ENCODE results near the gene ZSWIM2. TPM values are rescaled to one million over a fixed set of nuclear protein-coding genes. Genes with fewer than 3 reads are reported as not detected.

ZSWIM2 gene
- total RNA-seq, 1 experiment from 2014 or later = not detected

DNA sequence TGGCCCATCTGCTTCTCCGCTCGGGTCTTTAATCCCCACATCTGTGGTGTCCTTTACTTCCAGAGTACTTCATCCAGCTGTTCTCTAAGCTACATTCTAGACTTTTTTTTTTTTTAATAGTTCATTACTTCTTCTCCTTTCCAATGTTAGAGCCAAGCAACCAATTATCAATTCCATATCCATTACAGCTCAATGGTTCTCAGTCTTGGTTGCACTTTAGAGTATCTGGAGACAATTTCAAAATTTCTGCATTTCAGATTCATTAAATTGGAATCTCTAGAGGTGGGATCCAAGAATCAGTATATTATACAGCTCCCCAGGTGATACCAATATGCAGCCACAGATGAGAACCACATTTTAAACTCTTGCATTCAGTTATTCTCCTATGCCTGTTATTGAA, 43.9 kb upstream of the ZSWIM2 start:
- H3K27me3 ChIP-seq (ENCODE audit: insufficient read depth, low read length) = no peaks in the 10 kb centered on the region
- TF ChIP-seq ZFX (IDR thresholded peaks at IDR 0.05) (no peak), EZH2 (IDR thresholded peaks at IDR 0.05) (no peak), ZNF274 (IDR thresholded peaks at IDR 0.05; ENCODE audit: low read depth, low read length) (no peak), EZH2phosphoT487 (IDR thresholded peaks at IDR 0.05; ENCODE audit: borderline replicate concordance) (no peak), EGR1 (IDR thresholded peaks at IDR 0.05; ENCODE audit: low read depth) (no peak), JUND (IDR thresholded peaks at IDR 0.05) (no peak), SIN3A (IDR thresholded peaks at IDR 0.05; ENCODE audit: low read depth) (no peak)
- TF ChIP-seq, protein P1, sequence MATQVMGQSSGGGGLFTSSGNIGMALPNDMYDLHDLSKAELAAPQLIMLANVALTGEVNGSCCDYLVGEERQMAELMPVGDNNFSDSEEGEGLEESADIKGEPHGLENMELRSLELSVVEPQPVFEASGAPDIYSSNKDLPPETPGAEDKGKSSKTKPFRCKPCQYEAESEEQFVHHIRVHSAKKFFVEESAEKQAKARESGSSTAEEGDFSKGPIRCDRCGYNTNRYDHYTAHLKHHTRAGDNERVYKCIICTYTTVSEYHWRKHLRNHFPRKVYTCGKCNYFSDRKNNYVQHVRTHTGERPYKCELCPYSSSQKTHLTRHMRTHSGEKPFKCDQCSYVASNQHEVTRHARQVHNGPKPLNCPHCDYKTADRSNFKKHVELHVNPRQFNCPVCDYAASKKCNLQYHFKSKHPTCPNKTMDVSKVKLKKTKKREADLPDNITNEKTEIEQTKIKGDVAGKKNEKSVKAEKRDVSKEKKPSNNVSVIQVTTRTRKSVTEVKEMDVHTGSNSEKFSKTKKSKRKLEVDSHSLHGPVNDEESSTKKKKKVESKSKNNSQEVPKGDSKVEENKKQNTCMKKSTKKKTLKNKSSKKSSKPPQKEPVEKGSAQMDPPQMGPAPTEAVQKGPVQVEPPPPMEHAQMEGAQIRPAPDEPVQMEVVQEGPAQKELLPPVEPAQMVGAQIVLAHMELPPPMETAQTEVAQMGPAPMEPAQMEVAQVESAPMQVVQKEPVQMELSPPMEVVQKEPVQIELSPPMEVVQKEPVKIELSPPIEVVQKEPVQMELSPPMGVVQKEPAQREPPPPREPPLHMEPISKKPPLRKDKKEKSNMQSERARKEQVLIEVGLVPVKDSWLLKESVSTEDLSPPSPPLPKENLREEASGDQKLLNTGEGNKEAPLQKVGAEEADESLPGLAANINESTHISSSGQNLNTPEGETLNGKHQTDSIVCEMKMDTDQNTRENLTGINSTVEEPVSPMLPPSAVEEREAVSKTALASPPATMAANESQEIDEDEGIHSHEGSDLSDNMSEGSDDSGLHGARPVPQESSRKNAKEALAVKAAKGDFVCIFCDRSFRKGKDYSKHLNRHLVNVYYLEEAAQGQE (IDR thresholded peaks at IDR 0.05; ENCODE audit: low read depth) = no peak
- H3K4me1 ChIP-seq (ENCODE audit: control insufficient read depth in 1 of 2, insufficient read depth in 2 of 2, low read length in 2 of 2) = peaks cover 0 to 8% of the 10 kb centered on the region in 2 experiments; a peak in 3 of 4 replicates
- intact Hi-C loops (cut with micrococcal nuclease) = no loop called here
- no peaks in the 10 kb centered on the region for H4K20me1 ChIP-seq (ENCODE audit: insufficient read depth)
- no peaks in the 10 kb centered on the region for H3K36me3 ChIP-seq (ENCODE audit: control insufficient read depth in 1 of 2, insufficient read depth in 2 of 2, low read length in 2 of 2)
- H3K9ac ChIP-seq (ENCODE audit: low read length) = no peak overlapping the region
- no peak for DNase-seq (ENCODE audit: low read depth, low spot score)
- H3K79me2 ChIP-seq (ENCODE audit: insufficient read depth, low read length) = no peaks in the 10 kb centered on the region
- H2AFZ ChIP-seq (ENCODE audit: low read depth, low read length, poor library complexity, severe bottlenecking) = no peak overlapping the region
- ATAC-seq = no peak
- no peak overlapping the region for H3K4me3 ChIP-seq (replicated peaks in 1 of 2; ENCODE audit: low read depth in 1 of 2, low read length in 2 of 2)
- RAD21 ChIA-PET (ENCODE audit: low non-redundant PET in 1 of 2, low total read pairs in 2 of 2, uncharacterized antibody in 2 of 2, unreplicated experiment in 2 of 2) = no interaction called here
- POLR2A ChIA-PET = no interaction called here
- no peaks in the 10 kb centered on the region for H3K9me2 ChIP-seq (ENCODE audit: insufficient read depth)
- no peak overlapping the region for H3K27ac ChIP-seq (ENCODE audit: low read depth, low read length)
- BruUV-seq (replicated peaks) = no TSS peak
- no peaks in the 10 kb centered on the region for H3K9me3 ChIP-seq (ENCODE audit: control insufficient read depth in 1 of 2, insufficient read depth in 1 of 2, low read depth in 1 of 2, low read length in 2 of 2)
- no peak overlapping the region for H3K4me2 ChIP-seq (ENCODE audit: low read length)
- CTCF ChIA-PET = no interaction called here

Data from HCT116 (cell line).